IMR-90 (cell line): ENCODE results near the gene ITPRIP. TPM values are rescaled to one million over a fixed set of nuclear protein-coding genes. Genes with fewer than 3 reads are reported as not detected.

Experiments used
- ATAC-seq: fragments of 200-7000 bp; cut with Tn5 transposase; 2 replicates; pipeline ENCODE4 v1.9.1; 2020; ENCODE audit warnings: low read depth, mild to moderate bottlenecking, moderate library complexity
- BruUV-seq: library from RNA; stranded (reverse); fragments of 400-500 nt; replicated peaks from 2 replicates; lab custom pipeline; 2021; lab: Mats Ljungman, UMichigan
- CTCF ChIA-PET: fragments of 300-600 bp; formaldehyde crosslinking; extraction: SDS; loops from one replicate; lab custom pipeline; 2021; ENCODE audit warnings: antibody characterized with exemption; lab: Yijun Ruan, JAX
- POLR2A ChIA-PET: fragments of 300-600 bp; sonication (Branson Sonifier 250); formaldehyde crosslinking; loops from one replicate; lab custom pipeline; 2022; ENCODE audit warnings: antibody characterized with exemption; ENCODE audit not compliant: unreplicated experiment; lab: Charles Lee
- DNase-seq: peaks from one replicate; pipeline ENCODE4 v3.0.0; 2013
- H2AFZ ChIP-seq: replicated peaks from 2 replicates; pipeline ENCODE3; 2013; ENCODE audit warnings: low read length, mild to moderate bottlenecking; ENCODE audit not compliant: poor library complexity
- H2AK5ac ChIP-seq: 2 replicates; pipeline ENCODE4 v1.6.1; 2013; ENCODE audit warnings: low read depth, low read length, inconsistent platforms
- H2AK9ac ChIP-seq: replicated peaks from 2 replicates; pipeline ENCODE3; 2013; ENCODE audit warnings: mild to moderate bottlenecking, low read depth, low read length, moderate library complexity; ENCODE audit not compliant: poor library complexity
- H2BK120ac ChIP-seq: 2 replicates; pipeline ENCODE4 v1.6.1; 2013; ENCODE audit warnings: low read depth, low read length, inconsistent platforms
- H2BK15ac ChIP-seq: 3 replicates; pipeline ENCODE4 v1.6.1; 2013; ENCODE audit warnings: low read depth, low read length, inconsistent platforms
- H2BK20ac ChIP-seq: 2 replicates; pipeline ENCODE4 v1.6.1; 2013; ENCODE audit warnings: low read depth, mild to moderate bottlenecking, inconsistent platforms, low read length, moderate library complexity
- H2BK5ac ChIP-seq: 2 replicates; pipeline ENCODE4 v1.6.1; 2013; ENCODE audit warnings: mild to moderate bottlenecking, low read depth, low read length, inconsistent platforms; ENCODE audit not compliant: poor library complexity, severe bottlenecking
- H3K14ac ChIP-seq: replicated peaks from 2 replicates; pipeline ENCODE4 v1.6.1; 2013; ENCODE audit warnings: low read depth, low read length, inconsistent platforms
- H3K18ac ChIP-seq: 2 replicates; pipeline ENCODE4 v1.6.1; 2013; ENCODE audit warnings: low read depth, low read length, control low read depth
- H3K23ac ChIP-seq: 2 replicates; pipeline ENCODE4 v1.6.1; 2013; ENCODE audit warnings: low read depth, low read length, inconsistent platforms
- H3K27ac ChIP-seq: 2 replicates; pipeline ENCODE4 v1.5.1; 2013; ENCODE audit warnings: mild to moderate bottlenecking, control low read depth, low read length; ENCODE audit not compliant: insufficient read depth
- H3K27me3 ChIP-seq: 2 replicates; pipeline ENCODE4 v1.6.1; 2013; ENCODE audit warnings: low read length; ENCODE audit not compliant: control insufficient read depth, insufficient read depth
- H3K36me3 ChIP-seq: 2 replicates; pipeline ENCODE4 v1.6.1; 2013; ENCODE audit warnings: low read length, mixed read lengths; ENCODE audit not compliant: control insufficient read depth, insufficient read depth
- H3K4ac ChIP-seq: 2 replicates; pipeline ENCODE4 v1.6.1; 2013; ENCODE audit warnings: low read depth, low read length, inconsistent platforms
- H3K4me1 ChIP-seq: 2 replicates; pipeline ENCODE4 v1.6.1; 2013; ENCODE audit warnings: low read length, mixed read lengths; ENCODE audit not compliant: control insufficient read depth, insufficient read depth
- H3K4me2 ChIP-seq: 2 replicates; pipeline ENCODE4 v1.6.1; 2013; ENCODE audit warnings: low read depth, mild to moderate bottlenecking, control low read depth, low read length, moderate library complexity
- H3K4me3 ChIP-seq: 2 replicates; pipeline ENCODE4 v1.5.1; 2013; ENCODE audit warnings: low read depth, mild to moderate bottlenecking, control low read depth, low read length, moderate library complexity; ENCODE audit not compliant: insufficient read depth
- H3K56ac ChIP-seq: 2 replicates; pipeline ENCODE4 v1.6.1; 2013; ENCODE audit warnings: low read length, inconsistent platforms; ENCODE audit not compliant: insufficient read depth; ENCODE audit errors: extremely low read depth
- H3K79me1 ChIP-seq, 2 experiments: 2 replicates each; pipeline ENCODE4 v1.6.1; 2013; ENCODE audit warnings: low read length in 2 of 2, inconsistent platforms in 1 of 2, low read depth in 1 of 2
- H3K9ac ChIP-seq: 2 replicates; pipeline ENCODE4 v1.6.1; 2013; ENCODE audit warnings: low read depth, low read length, control low read depth
- H3K9me1 ChIP-seq: 2 replicates; pipeline ENCODE4 v1.6.1; 2013; ENCODE audit warnings: low read length, inconsistent platforms; ENCODE audit not compliant: insufficient read depth
- H3K9me3 ChIP-seq: 2 replicates; pipeline ENCODE4 v1.6.1; 2013; ENCODE audit warnings: low read length; ENCODE audit not compliant: control insufficient read depth, insufficient read depth
- H4K20me1 ChIP-seq: 2 replicates; pipeline ENCODE4 v1.6.1; 2013; ENCODE audit warnings: low read length, inconsistent platforms; ENCODE audit not compliant: insufficient read depth
- H4K5ac ChIP-seq: 2 replicates; pipeline ENCODE4 v1.6.1; 2013; ENCODE audit warnings: mild to moderate bottlenecking, low read depth, low read length, control low read depth
- H4K8ac ChIP-seq, 2 experiments: 2 replicates each; pipeline ENCODE4 v1.6.1; 2013; ENCODE audit warnings: low read depth in 2 of 2, low read length in 2 of 2, control low read depth in 1 of 2, inconsistent platforms in 1 of 2
- H4K91ac ChIP-seq: 2 replicates; pipeline ENCODE4 v1.6.1; 2013; ENCODE audit warnings: low read depth, low read length, inconsistent platforms; ENCODE audit not compliant: insufficient read depth
- CHD1 ChIP-seq: IDR thresholded peaks from 2 replicates; pipeline ENCODE4 v1.6.1; 2012; ENCODE audit warnings: low read depth, low read length, improper control_type of control experiment
- ELK1 ChIP-seq: fragments of 150-350 bp; IDR thresholded peaks from 2 replicates; pipeline ENCODE4 v1.6.1; 2016; ENCODE audit warnings: low read depth, mild to moderate bottlenecking, low read length, moderate library complexity, borderline replicate concordance
- FOS ChIP-seq: fragments of 150-350 bp; IDR thresholded peaks from 2 replicates; pipeline ENCODE4 v1.6.1; 2016; ENCODE audit warnings: low read depth, low read length
- MAFK ChIP-seq: IDR thresholded peaks from 2 replicates; pipeline ENCODE4 v1.6.1; 2012; ENCODE audit warnings: low read depth, low read length, improper control_type of control experiment
- MXI1 ChIP-seq: IDR thresholded peaks from 2 replicates; pipeline ENCODE4 v1.6.1; 2012; ENCODE audit warnings: low read depth, mild to moderate bottlenecking, low read length, moderate library complexity, borderline replicate concordance
- NFE2L2 ChIP-seq: fragments of 150-350 bp; IDR thresholded peaks from 2 replicates; pipeline ENCODE4 v1.6.1; 2016; ENCODE audit warnings: low read depth, mild to moderate bottlenecking, low read length
- POLR2A ChIP-seq: IDR thresholded peaks from 2 replicates; pipeline ENCODE4 v1.6.1; 2012; ENCODE audit warnings: mild to moderate bottlenecking, low read depth, low read length
- RAD21 ChIP-seq: IDR thresholded peaks from 2 replicates; pipeline ENCODE4 v1.6.1; 2012; ENCODE audit warnings: low read length, improper control_type of control experiment
- RCOR1 ChIP-seq: IDR thresholded peaks from 2 replicates; pipeline ENCODE4 v1.6.1; 2012; ENCODE audit warnings: mild to moderate bottlenecking, low read length, improper control_type of control experiment; ENCODE audit not compliant: insufficient replicate concordance
- RFX5 ChIP-seq: IDR thresholded peaks from 2 replicates; pipeline ENCODE4 v1.8.0; 2012; ENCODE audit warnings: low read depth, mild to moderate bottlenecking, low read length, moderate library complexity
- SMC3 ChIP-seq: fragments of 150-350 bp; IDR thresholded peaks from 2 replicates; pipeline ENCODE4 v1.6.1; 2016; ENCODE audit warnings: low read depth, mild to moderate bottlenecking, antibody characterized with exemption, low read length, moderate library complexity
- dilution Hi-C: fragments of 300-500 bp; cut with HindIII; formaldehyde crosslinking; loops from one replicate; pipeline ENCODE4 v1.14.3; 2018; ENCODE audit warnings: low sequenced_read_pairs; ENCODE audit not compliant: unreplicated experiment
- in situ Hi-C: fragments of 300-500 bp; cut with MboI; formaldehyde crosslinking; loops from 3 replicates; pipeline ENCODE4 v1.14.3; 2019; ENCODE audit warnings: low sequenced_read_pairs, inconsistent platforms, mixed read lengths
- intact Hi-C: fragments of 100-400 bp; cut with micrococcal nuclease; formaldehyde crosslinking; loops from 2 replicates; pipeline ENCODE4 v1.10.0; 2022
- polyA plus RNA-seq, 3 experiments: library from polyadenylated mRNA; depleted of rRNA; stranded (reverse); fragments of >200 nt; gene quantifications; 2 replicates each; pipeline ENCODE4 v1.2.3, GENCODE V29; 2012; ENCODE audit warnings: low replicate concordance in 1 of 3
- total RNA-seq: library from RNA; depleted of rRNA; stranded (reverse); fragments of >200 nt; gene quantifications from 2 replicates; pipeline ENCODE4 v1.2.3, GENCODE V29; 2012
- TF ChIP-seq, protein P1 (sequence below): fragments of 150-350 bp; IDR thresholded peaks from 2 replicates; pipeline ENCODE4 v1.6.1; 2017; ENCODE audit warnings: mild to moderate bottlenecking, antibody characterized with exemption, low read length, low read depth
- TF ChIP-seq, protein P2 (sequence below): conservative IDR thresholded peaks from 2 replicates; pipeline ENCODE4 v1.5.1; 2012; ENCODE audit warnings: mild to moderate bottlenecking, low read depth, low read length, improper control_type of control experiment

Gene ITPRIP
- total and polyA plus RNA-seq, 2 of the 4 experiments (the other 2 are of a cell fraction), result 7.5 to 31.9 TPM

DNA sequence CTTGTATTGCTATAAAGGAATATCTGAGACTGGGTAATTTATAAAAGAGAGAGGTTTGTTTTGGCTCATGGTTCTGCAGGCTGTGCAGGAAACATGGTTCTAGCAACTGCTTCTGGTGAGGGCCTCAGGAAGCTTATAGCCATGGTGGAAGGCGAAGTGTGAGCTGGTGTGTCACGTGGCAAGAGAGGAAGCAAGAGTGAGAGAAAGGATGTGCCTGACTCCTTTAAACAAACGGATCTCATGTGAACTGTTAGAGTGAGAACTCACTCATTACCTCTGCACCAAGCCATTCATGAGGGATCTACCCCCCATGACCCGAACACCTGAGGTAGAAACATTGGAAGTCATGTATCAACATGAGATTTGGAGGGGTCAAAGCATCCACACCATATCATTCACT lies 7.7 kb upstream of the ITPRIP start (continued):
- TF ChIP-seq CHD1, result no peak
- TF ChIP-seq, protein P1, sequence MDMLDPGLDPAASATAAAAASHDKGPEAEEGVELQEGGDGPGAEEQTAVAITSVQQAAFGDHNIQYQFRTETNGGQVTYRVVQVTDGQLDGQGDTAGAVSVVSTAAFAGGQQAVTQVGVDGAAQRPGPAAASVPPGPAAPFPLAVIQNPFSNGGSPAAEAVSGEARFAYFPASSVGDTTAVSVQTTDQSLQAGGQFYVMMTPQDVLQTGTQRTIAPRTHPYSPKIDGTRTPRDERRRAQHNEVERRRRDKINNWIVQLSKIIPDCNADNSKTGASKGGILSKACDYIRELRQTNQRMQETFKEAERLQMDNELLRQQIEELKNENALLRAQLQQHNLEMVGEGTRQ, result no peak

- Histone ChIP-seq H3K9me1 (peaks cover 3% of the 10 kb centered on the region; the same call in 1 of the 2 replicates), H3K4me3 (no peak overlapping the region), H4K91ac (no peak overlapping the region), H3K23ac (no peak overlapping the region), H3K79me1 (peaks cover 2% of the 10 kb centered on the region in 2 experiments; a peak in 3 of 4 replicates), H2BK5ac (no peak overlapping the region), H4K5ac (no peak overlapping the region), H4K20me1 (no peaks in the 10 kb centered on the region), H4K8ac (no peak overlapping the region), H3K36me3 (no peaks in the 10 kb centered on the region), H3K18ac (no peak overlapping the region), H2BK20ac (no peak overlapping the region), H2AK5ac (no peak overlapping the region), H2AK9ac (no peak overlapping the region), H2AFZ (no peak overlapping the region), H3K56ac (no peak overlapping the region), H3K9ac (no peak overlapping the region), H2BK15ac (no peak overlapping the region), H3K27ac (no peak overlapping the region), H3K4me1 (peaks cover 5% of the 10 kb centered on the region; the same call in 1 of the 2 replicates), H3K27me3 (no peaks in the 10 kb centered on the region), H3K9me3 (no peaks in the 10 kb centered on the region), H3K4me2 (no peak overlapping the region), H3K14ac (no peak overlapping the region), H2BK120ac (no peak overlapping the region), H3K4ac (no peak overlapping the region)
- TF ChIP-seq, protein P1, result no peak
- TF ChIP-seq, protein P2, sequence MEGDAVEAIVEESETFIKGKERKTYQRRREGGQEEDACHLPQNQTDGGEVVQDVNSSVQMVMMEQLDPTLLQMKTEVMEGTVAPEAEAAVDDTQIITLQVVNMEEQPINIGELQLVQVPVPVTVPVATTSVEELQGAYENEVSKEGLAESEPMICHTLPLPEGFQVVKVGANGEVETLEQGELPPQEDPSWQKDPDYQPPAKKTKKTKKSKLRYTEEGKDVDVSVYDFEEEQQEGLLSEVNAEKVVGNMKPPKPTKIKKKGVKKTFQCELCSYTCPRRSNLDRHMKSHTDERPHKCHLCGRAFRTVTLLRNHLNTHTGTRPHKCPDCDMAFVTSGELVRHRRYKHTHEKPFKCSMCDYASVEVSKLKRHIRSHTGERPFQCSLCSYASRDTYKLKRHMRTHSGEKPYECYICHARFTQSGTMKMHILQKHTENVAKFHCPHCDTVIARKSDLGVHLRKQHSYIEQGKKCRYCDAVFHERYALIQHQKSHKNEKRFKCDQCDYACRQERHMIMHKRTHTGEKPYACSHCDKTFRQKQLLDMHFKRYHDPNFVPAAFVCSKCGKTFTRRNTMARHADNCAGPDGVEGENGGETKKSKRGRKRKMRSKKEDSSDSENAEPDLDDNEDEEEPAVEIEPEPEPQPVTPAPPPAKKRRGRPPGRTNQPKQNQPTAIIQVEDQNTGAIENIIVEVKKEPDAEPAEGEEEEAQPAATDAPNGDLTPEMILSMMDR, result no peak
- TF ChIP-seq MAFK (no peak), RAD21 (no peak), ELK1 (no peak), RFX5 (no peak), POLR2A (no peak), FOS (no peak), MXI1 (no peak), NFE2L2 (no peak), RCOR1 (no peak), SMC3 (no peak)
- DNase-seq, result no peak
- BruUV-seq, result no TSS peak
- dilution Hi-C loops (no loop called here), in situ Hi-C loops (loop anchor here (5.0 kb wide), 2 partner anchors 53 to 298 kb away; no protein-coding TSS in a partner anchor), intact Hi-C loops (no loop called here)
- POLR2A ChIA-PET, result no interaction called here
- CTCF ChIA-PET, result interaction anchor here (1.7 kb wide), 1 partner anchor 70 kb away, joined by 4 read pairs; no protein-coding TSS in a partner anchor
- no peak for ATAC-seq
These were observed 7.2 kb upstream of the ITPRIP start for GRCh38 chr10:104345515-104345914.
